Ovary (tissue), 9 donors: Measurements from ENCODE around the gene GEMIN2. TPM values are rescaled to one million over a fixed set of nuclear protein-coding genes. Genes with fewer than 3 reads are reported as not detected.
"Not testable (repeated sequence)": the region's sequence is repeated elsewhere in the genome, so short reads cannot be mapped to it uniquely, and the experiment has no call there.

Experiments
- DNase-seq, 5 donors: peaks; one replicate each; pipeline ENCODE4 v3.0.0-alpha.2; 2019 to 2020
- H3K27ac ChIP-seq, 2 donors: fragments of 200-600 bp; one replicate each; pipeline versions ENCODE4 v1.5.1 to v1.8.0; 2019 to 2022
- H3K27me3 ChIP-seq: fragments of 200-600 bp; one replicate; pipeline ENCODE4 v1.8.0; 2022
- H3K36me3 ChIP-seq: fragments of 200-600 bp; sonication (generic); one replicate; pipeline ENCODE4 v1.5.1; 2019
- H3K4me1 ChIP-seq: one replicate; pipeline ENCODE4 v1.8.1; 2013; ENCODE audit warnings: mild to moderate bottlenecking, moderate library complexity; ENCODE audit not compliant: insufficient read depth
- H3K4me3 ChIP-seq: fragments of 200-600 bp; sonication (generic); one replicate; pipeline ENCODE4 v1.5.1; 2017
- H3K9me3 ChIP-seq, 2 donors: fragments of 200-600 bp in 1 of 2; sonication (generic) in 1 of 2; one replicate each; pipeline versions ENCODE4 v1.5.1 to v1.8.1; 2013 to 2019; ENCODE audit warnings: mild to moderate bottlenecking in 1 of 2, moderate library complexity in 1 of 2
- CTCF ChIP-seq, 3 donors: fragments of 450-650 bp in 2 of 3; fragments of 200-600 bp in 1 of 3; IDR thresholded peaks; one replicate each; pipeline versions ENCODE4 v1.5.1 to v1.8.0; 2016 to 2022; ENCODE audit warnings: antibody characterized with exemption in 3 of 3, mild to moderate bottlenecking in 1 of 3
- EP300 ChIP-seq: sonication (generic); formaldehyde crosslinking; IDR thresholded peaks from one replicate; pipeline ENCODE4 v1.6.1; 2017; ENCODE audit warnings: antibody characterized with exemption
- POLR2A ChIP-seq: fragments of 450-650 bp; IDR thresholded peaks from one replicate; pipeline ENCODE4 v1.6.1; 2017; ENCODE audit warnings: antibody characterized with exemption, mild to moderate bottlenecking, moderate library complexity
- WGBS, 3 donors: extraction: QIAGEN DNeasy Blood & Tissue Kit in 1 of 3; methylation state at CpG; one replicate each; pipeline versions ENCODE4 v1.1.5 to v1.1.7; 2013 to 2017; 5-methylcytosine and 5-hydroxymethylcytosine counted together
- intact Hi-C, 4 donors: fragments of 100-400 bp; cut with DNase I; formaldehyde crosslinking; loops; one replicate each; pipeline versions ENCODE4 v1.11.0 to v1.15.1; 2022 to 2023
- polyA plus RNA-seq, 2 donors: library from polyadenylated mRNA; stranded (reverse); fragments of 200-250 nt in 1 of 2; fragments of 350-450 nt in 1 of 2; fragmentation: Illumina TruSeq in 1 of 2; extraction: RNeasy Lipid Tissue Mini Kit (QIAGEN cat#74804) in 1 of 2; gene quantifications; one replicate each; pipeline ENCODE4 v1.2.3, GENCODE V29; 2013 to 2014
- total RNA-seq, 7 donors: library from RNA; depleted of rRNA in 2 of 7; stranded (reverse); fragments of >200 nt in 2 of 7; fragmentation: NEBNext Ultra II Directional in 3 of 7; extraction: Animal tissue kit (Norgen Biotek cat#: 25700) in 3 of 7; gene quantifications; one replicate each; pipeline versions ENCODE4 v1.1.0 to v1.2.4, GENCODE V29; 2016 to 2023
- donor health status: DM: no; HTN: no; CAD: no; lungs with moderate emphysema.
- donor health status: DM: no; HTN: no; CAD: no.
- donor health status: Bipolar disorder and iron deficiency.
- donor health status: DM: yes; HTN: yes; CAD: no.
- donor health status: DM: no; HTN: no; CAD: no.
- donor health status: DM: yes; HTN: yes; CAD: no.

The GEMIN2 gene
- total and polyA plus RNA-seq, 9 donors, result 8.2 to 19.8 (median 13.1) TPM

GRCh38 chr14:39090548-39091111, 23.5 kb upstream of the GEMIN2 start:
- Histone ChIP-seq H3K4me3 (no peak overlapping the region), H3K9me3 (no peaks in the 10 kb centered on the region), H3K4me1 (no peaks in the 10 kb centered on the region), H3K27me3 (no peaks in the 10 kb centered on the region), H3K36me3 (no peaks in the 10 kb centered on the region), H3K27ac (no peak overlapping the region)
- DNase-seq, result no peak
- intact Hi-C loops, result no loop called here
- TF ChIP-seq POLR2A (no peak), CTCF (IDR thresholded peaks at IDR 0.05) (no peak)
- WGBS, 3 donors, result 89 to 95% (median 92%) methylated on average over 4 of the region's 4 CpGs

GRCh38 chr14:39091716-39092115, 22.4 kb upstream of the GEMIN2 start:
- TF ChIP-seq POLR2A (no peak), CTCF (IDR thresholded peaks at IDR 0.05) (no peak), EP300 (no peak)
- DNase-seq, result no peak
- Histone ChIP-seq H3K27me3 (no peaks in the 10 kb centered on the region), H3K4me3 (no peak overlapping the region), H3K9me3 (no peaks in the 10 kb centered on the region), H3K27ac (no peak overlapping the region), H3K36me3 (no peaks in the 10 kb centered on the region), H3K4me1 (no peaks in the 10 kb centered on the region)
- 65 to 79% (median 73%) methylated on average over 1 of the region's 1 CpG for WGBS, 3 donors
- intact Hi-C loops, result no loop called here

DNA sequence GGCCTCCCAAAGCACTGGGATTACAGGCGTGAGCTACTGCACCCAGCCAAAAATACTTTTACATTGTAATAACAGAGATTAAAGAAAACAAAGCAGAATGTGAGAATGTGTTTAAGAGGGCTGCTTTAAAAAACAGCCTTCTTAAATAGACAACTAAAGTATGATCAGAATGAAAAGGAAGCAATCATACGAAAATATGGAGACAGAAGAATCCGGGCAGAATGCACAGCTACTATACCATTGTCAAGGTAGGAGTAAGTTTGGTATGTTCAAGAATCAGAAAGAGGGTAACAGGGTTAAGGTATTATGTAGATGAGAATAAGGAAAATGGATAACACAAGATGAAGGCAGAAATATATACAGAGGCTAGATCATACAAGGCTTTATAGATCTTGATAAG, 19.6 kb upstream of the GEMIN2 start:
- H3K36me3 ChIP-seq, result no peaks in the 10 kb centered on the region
- no peaks in the 10 kb centered on the region for H3K27me3 ChIP-seq
- no peak overlapping the region for H3K27ac ChIP-seq
- 50 to 76% (median 69%) methylated on average over 3 of the region's 3 CpGs for WGBS, 3 donors
- intact Hi-C loops, result no loop called here
- TF ChIP-seq POLR2A (no peak), CTCF (IDR thresholded peaks at IDR 0.05) (no peak), EP300 (no peak)
- H3K4me1 ChIP-seq, result no peaks in the 10 kb centered on the region
- no peak overlapping the region for H3K4me3 ChIP-seq
- H3K9me3 ChIP-seq, result no peaks in the 10 kb centered on the region
- no peak for DNase-seq

GRCh38 chr14:39097159-39097558, 17.0 kb upstream of the GEMIN2 start:
- 20 to 33% (median 22%) methylated on average over 3 of the region's 3 CpGs for WGBS, 3 donors
- no peak overlapping the region for H3K27ac ChIP-seq
- TF ChIP-seq POLR2A (no peak), CTCF (IDR thresholded peaks at IDR 0.05) (no peak), EP300 (no peak)
- H3K4me3 ChIP-seq, result no peak overlapping the region
- no peaks in the 10 kb centered on the region for H3K36me3 ChIP-seq
- no peaks in the 10 kb centered on the region for H3K27me3 ChIP-seq
- H3K9me3 ChIP-seq, result no peaks in the 10 kb centered on the region
- intact Hi-C loops, result no loop called here
- no peaks in the 10 kb centered on the region for H3K4me1 ChIP-seq
- no peak for DNase-seq

- H3K4me1 ChIP-seq, H3K27ac ChIP-seq, H3K9me3 ChIP-seq, H3K4me3 ChIP-seq, H3K27me3 ChIP-seq, H3K36me3 ChIP-seq, intact Hi-C loops, DNase-seq: not testable (repeated sequence)
- WGBS, 3 donors, result 90 to 95% (median 95%) methylated on average over 10 of the region's 10 CpGs
These were observed 14.9 kb upstream of the GEMIN2 start for GRCh38 chr14:39099215-39099614.
